Lower leg skin (tissue), 3 donors: ENCODE data around the gene LMNA.

Source experiments
- CTCF ChIP-seq, 3 donors: fragments of 450-650 bp; IDR thresholded peaks; one replicate each; pipeline ENCODE4 v1.5.1; 2016; ENCODE audit warnings: antibody characterized with exemption in 3 of 3, mild to moderate bottlenecking in 3 of 3, moderate library complexity in 2 of 3
- POLR2A ChIP-seq, 2 donors: fragments of 450-650 bp; IDR thresholded peaks; one replicate each; pipeline ENCODE4 v1.6.1; 2016 to 2017; ENCODE audit warnings: antibody characterized with exemption in 2 of 2, mild to moderate bottlenecking in 1 of 2, moderate library complexity in 1 of 2

- TF ChIP-seq CTCF (IDR thresholded peaks at IDR 0.05), result no peak
- TF ChIP-seq POLR2A (IDR thresholded peaks at IDR 0.05), result no peak
These were observed 31.1 kb downstream of the LMNA start for GRCh38 chr1:156145650-156146019.
